ENCODE measurements around the gene PARM1. TPM values are rescaled to one million over a fixed set of nuclear protein-coding genes. Genes with fewer than 3 reads are reported as not detected.

PARM1 gene
- polyA plus RNA-seq, 3 donors, result 0.06 to 0.54 (median 0.27) TPM

DNA sequence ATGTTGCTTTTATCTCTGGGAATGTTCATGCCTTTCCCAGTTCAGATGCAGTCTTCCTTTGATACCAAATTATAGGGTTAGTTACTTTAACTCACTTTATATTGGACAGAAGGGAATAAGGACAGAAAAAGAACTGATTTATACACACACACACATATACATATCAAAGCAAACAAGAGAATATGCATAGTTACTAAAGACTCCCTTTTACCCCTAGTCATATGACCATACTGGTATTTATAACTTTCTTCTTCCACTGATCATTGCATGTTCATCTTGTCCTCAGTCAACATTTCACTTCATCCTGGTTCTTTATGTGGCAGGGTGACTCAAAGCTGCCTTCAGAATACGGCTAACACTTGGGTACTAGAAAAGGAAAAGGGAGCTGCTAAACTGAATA lies 120.4 kb downstream of the PARM1 start:
- intact Hi-C loops (cut with micrococcal nuclease), result no loop called here
- TF ChIP-seq, protein P1, sequence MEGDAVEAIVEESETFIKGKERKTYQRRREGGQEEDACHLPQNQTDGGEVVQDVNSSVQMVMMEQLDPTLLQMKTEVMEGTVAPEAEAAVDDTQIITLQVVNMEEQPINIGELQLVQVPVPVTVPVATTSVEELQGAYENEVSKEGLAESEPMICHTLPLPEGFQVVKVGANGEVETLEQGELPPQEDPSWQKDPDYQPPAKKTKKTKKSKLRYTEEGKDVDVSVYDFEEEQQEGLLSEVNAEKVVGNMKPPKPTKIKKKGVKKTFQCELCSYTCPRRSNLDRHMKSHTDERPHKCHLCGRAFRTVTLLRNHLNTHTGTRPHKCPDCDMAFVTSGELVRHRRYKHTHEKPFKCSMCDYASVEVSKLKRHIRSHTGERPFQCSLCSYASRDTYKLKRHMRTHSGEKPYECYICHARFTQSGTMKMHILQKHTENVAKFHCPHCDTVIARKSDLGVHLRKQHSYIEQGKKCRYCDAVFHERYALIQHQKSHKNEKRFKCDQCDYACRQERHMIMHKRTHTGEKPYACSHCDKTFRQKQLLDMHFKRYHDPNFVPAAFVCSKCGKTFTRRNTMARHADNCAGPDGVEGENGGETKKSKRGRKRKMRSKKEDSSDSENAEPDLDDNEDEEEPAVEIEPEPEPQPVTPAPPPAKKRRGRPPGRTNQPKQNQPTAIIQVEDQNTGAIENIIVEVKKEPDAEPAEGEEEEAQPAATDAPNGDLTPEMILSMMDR (IDR thresholded peaks at IDR 0.05), result no peak
- Mint-ChIP-seq H3K4me3 (no peak overlapping the region), H3K4me1 (no peaks in the 10 kb centered on the region), H3K9me3 (peaks cover 0 to 4% (median 0%) of the 10 kb centered on the region in 7 donors), H3K27me3 (ENCODE audit: low read depth in 3 of 3) (peaks cover 2 to 4% (median 2%) of the 10 kb centered on the region in 3 donors), H3K27ac (no peak overlapping the region), H3K36me3 (no peaks in the 10 kb centered on the region)
- Histone ChIP-seq H3K27ac (ENCODE audit: low read depth in 1 of 2, low read length in 2 of 2) (no peak overlapping the region), H3K4me1 (ENCODE audit: control insufficient read depth in 1 of 2, insufficient read depth in 2 of 2, low read length in 2 of 2) (no peaks in the 10 kb centered on the region), H2AFZ (ENCODE audit: insufficient read depth, low read depth, low read length, poor library complexity, severe bottlenecking) (no peak overlapping the region), H3K4me3 (replicated peaks in 1 of 3; ENCODE audit: low read depth in 2 of 3, low read length in 3 of 3) (no peak overlapping the region), H4K20me1 (ENCODE audit: insufficient read depth, low read length) (no peaks in the 10 kb centered on the region), H3K36me3 (replicated peaks in 1 of 2; ENCODE audit: control insufficient read depth in 1 of 2, insufficient read depth in 2 of 2, low read length in 2 of 2) (no peaks in the 10 kb centered on the region), H3K9ac (ENCODE audit: insufficient read depth, low read length, poor library complexity, severe bottlenecking) (no peak overlapping the region), H3K9me3 (replicated peaks in 1 of 2; ENCODE audit: control insufficient read depth in 1 of 2, insufficient read depth in 1 of 2, low read length in 2 of 2) (no peaks in the 10 kb centered on the region), H3K27me3 (ENCODE audit: control insufficient read depth in 2 of 2, insufficient read depth in 2 of 2, low read length in 2 of 2) (no peaks in the 10 kb centered on the region), H3K4me2 (replicated peaks; ENCODE audit: extremely low read depth, low read length, poor library complexity, severe bottlenecking) (no peak overlapping the region), H3K79me2 (ENCODE audit: insufficient read depth, low read length) (no peaks in the 10 kb centered on the region)
- no CpG with 5 or more reads among the region's 1 CpG for WGBS (ENCODE audit: insufficient coverage)
- no peak for DNase-seq

DNA sequence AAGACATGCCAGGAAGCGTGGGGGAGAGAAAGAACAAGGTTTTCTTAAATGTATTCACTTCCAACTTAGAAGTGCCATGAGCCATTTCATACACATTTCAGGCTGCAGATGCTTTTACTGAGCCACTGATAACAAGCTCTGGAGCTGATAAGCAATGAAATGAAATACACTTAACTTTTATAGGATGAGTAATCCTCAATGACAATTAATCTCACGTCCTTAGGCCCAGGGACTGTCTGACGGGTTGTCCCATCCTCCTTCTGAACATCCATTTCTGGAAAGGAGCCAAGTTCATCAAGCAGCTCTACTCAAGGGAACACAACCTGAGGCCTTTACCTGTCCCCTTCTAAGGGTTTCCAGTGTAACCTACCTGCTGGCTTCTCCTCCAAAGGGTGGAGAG lies 121.2 kb downstream of the PARM1 start:
- H3K36me3 ChIP-seq (replicated peaks in 1 of 2; ENCODE audit: control insufficient read depth in 1 of 2, insufficient read depth in 2 of 2, low read length in 2 of 2), result no peaks in the 10 kb centered on the region
- no peaks in the 10 kb centered on the region for H3K27me3 ChIP-seq (ENCODE audit: control insufficient read depth in 2 of 2, insufficient read depth in 2 of 2, low read length in 2 of 2)
- no peaks in the 10 kb centered on the region for H4K20me1 ChIP-seq (ENCODE audit: insufficient read depth, low read length)
- H3K9me3 ChIP-seq (replicated peaks in 1 of 2; ENCODE audit: control insufficient read depth in 1 of 2, insufficient read depth in 1 of 2, low read length in 2 of 2), result no peaks in the 10 kb centered on the region
- intact Hi-C loops (cut with micrococcal nuclease), result no loop called here
- DNase-seq, result no peak
- Mint-ChIP-seq H3K4me1 (no peaks in the 10 kb centered on the region), H3K36me3 (no peaks in the 10 kb centered on the region), H3K27me3 (ENCODE audit: low read depth in 3 of 3) (peaks cover 2 to 6% (median 3%) of the 10 kb centered on the region in 3 donors), H3K27ac (no peak overlapping the region), H3K4me3 (no peak overlapping the region), H3K9me3 (peaks cover 0 to 6% (median 0%) of the 10 kb centered on the region in 7 donors)
- WGBS (ENCODE audit: insufficient coverage), result 83% methylated on average over 1 of the region's 3 CpGs
- no peaks in the 10 kb centered on the region for H3K79me2 ChIP-seq (ENCODE audit: insufficient read depth, low read length)
- TF ChIP-seq, protein P1 (IDR thresholded peaks at IDR 0.05), result no peak
- H3K9ac ChIP-seq (ENCODE audit: insufficient read depth, low read length, poor library complexity, severe bottlenecking), result no peak overlapping the region
- no peak overlapping the region for H3K4me3 ChIP-seq (replicated peaks in 1 of 3; ENCODE audit: low read depth in 2 of 3, low read length in 3 of 3)
- H3K4me2 ChIP-seq (replicated peaks; ENCODE audit: extremely low read depth, low read length, poor library complexity, severe bottlenecking), result no peak overlapping the region
- no peak overlapping the region for H2AFZ ChIP-seq (ENCODE audit: insufficient read depth, low read depth, low read length, poor library complexity, severe bottlenecking)
- no peaks in the 10 kb centered on the region for H3K4me1 ChIP-seq (ENCODE audit: control insufficient read depth in 1 of 2, insufficient read depth in 2 of 2, low read length in 2 of 2)
- no peak overlapping the region for H3K27ac ChIP-seq (ENCODE audit: low read depth in 1 of 2, low read length in 2 of 2)
